ENCODE measurements around the gene MTMR3.
"Not testable (repeated sequence)": the region's sequence is repeated elsewhere in the genome, so short reads cannot be mapped to it uniquely, and the experiment has no call there.

The MTMR3 gene

DNA sequence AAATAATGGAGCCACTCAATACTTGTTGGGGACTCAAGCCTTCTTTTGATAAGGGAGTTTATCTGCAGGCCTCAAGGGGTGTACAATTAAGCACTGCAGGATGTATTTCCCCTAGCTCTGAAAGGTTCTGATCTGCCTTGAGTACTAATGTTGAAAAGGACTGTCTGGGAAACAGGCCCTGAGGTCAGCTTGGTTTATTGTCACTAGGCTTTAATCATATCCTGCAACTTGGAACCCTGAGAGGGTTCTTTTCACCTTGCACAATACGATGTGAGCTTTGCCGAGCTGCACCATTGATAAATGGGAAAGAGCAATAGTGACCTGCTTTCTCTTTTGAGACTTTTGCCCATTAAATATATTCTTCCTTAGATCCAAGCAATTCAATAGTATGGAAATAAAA lies 165.7 kb downstream of the MTMR3 start:
- Histone ChIP-seq H3K27me3 (ENCODE audit: insufficient read depth, low read length, poor library complexity) (no peaks in the 10 kb centered on the region), H3K4me1 (ENCODE audit: control insufficient read depth, low read depth, low read length) (no peaks in the 10 kb centered on the region), H3K4ac (ENCODE audit: low read depth, low read length) (no peak overlapping the region), H4K8ac (ENCODE audit: low read depth, low read length) (no peak overlapping the region), H3K79me2 (ENCODE audit: control insufficient read depth, insufficient read depth, low read length) (no peaks in the 10 kb centered on the region), H2BK120ac (ENCODE audit: low read depth, low read length) (no peak overlapping the region), H2BK15ac (replicated peaks; ENCODE audit: low read depth) (no peak overlapping the region), H3K36me3 (ENCODE audit: control insufficient read depth, insufficient read depth, low read length) (no peaks in the 10 kb centered on the region), H3K79me1 (ENCODE audit: low read length) (no peaks in the 10 kb centered on the region), H2BK5ac (ENCODE audit: low read length) (no peak overlapping the region), H3K9ac (ENCODE audit: low read length) (no peak overlapping the region), H3K23ac (ENCODE audit: low read length) (no peak overlapping the region), H3K56ac (ENCODE audit: low read length) (no peak overlapping the region), H2AK5ac (ENCODE audit: low read length) (no peak overlapping the region), H3K27ac (ENCODE audit: low read depth, low read length) (no peak overlapping the region), H3K4me2 (ENCODE audit: low read length) (no peak overlapping the region), H3K4me3 (ENCODE audit: low read length) (no peak overlapping the region), H3K18ac (ENCODE audit: low read length) (no peak overlapping the region), H4K5ac (ENCODE audit: low read length) (no peak overlapping the region)
- no peak for DNase-seq
- no CpG with 5 or more reads among the region's 2 CpGs for WGBS (ENCODE audit: extremely low coverage, insufficient coverage, low lambda C conversion rate)

DNA sequence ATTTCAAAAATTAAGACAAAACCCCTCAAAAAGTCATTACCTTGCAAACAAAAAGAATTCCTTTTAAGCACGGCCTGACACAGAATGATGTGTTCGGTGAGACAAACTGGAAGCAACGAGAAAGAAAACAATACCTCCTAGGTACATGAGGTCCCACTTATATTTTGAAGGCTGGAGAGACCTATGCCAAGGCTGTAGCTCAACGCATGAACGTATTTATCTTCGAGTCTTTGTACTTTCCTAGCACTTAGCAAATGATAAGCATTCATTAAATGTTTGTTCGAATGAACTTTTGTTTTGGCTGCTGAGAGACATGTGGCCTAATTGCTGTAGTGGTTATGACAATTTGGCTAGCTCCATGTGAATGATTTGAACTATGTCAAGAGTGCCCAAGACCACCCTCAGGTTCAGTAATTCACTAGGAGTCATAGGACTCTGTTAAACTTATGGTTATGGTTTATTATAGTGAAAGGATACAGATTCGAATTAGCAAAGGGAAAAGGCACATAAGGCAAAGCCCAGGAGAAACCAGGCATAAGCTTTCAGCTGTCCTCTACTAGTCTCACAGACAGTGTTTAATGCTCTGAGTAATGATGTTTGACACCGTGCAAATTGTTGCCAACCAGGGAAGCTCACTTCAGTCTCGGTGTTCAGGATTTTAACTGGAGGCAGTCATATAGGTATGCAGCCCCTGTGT lies 171.2 kb downstream of the MTMR3 start:
- Histone ChIP-seq H3K79me1 (ENCODE audit: low read length) (no peaks in the 10 kb centered on the region), H3K4me3 (ENCODE audit: low read length) (no peak overlapping the region), H3K56ac (ENCODE audit: low read length) (no peak overlapping the region), H3K4ac (ENCODE audit: low read depth, low read length) (no peak overlapping the region), H4K5ac (ENCODE audit: low read length) (no peak overlapping the region), H3K79me2 (ENCODE audit: control insufficient read depth, insufficient read depth, low read length) (no peaks in the 10 kb centered on the region), H3K18ac (ENCODE audit: low read length) (no peak overlapping the region), H4K8ac (ENCODE audit: low read depth, low read length) (no peak overlapping the region), H3K27me3 (ENCODE audit: insufficient read depth, low read length, poor library complexity) (no peaks in the 10 kb centered on the region), H3K4me1 (ENCODE audit: control insufficient read depth, low read depth, low read length) (no peaks in the 10 kb centered on the region), H2BK120ac (ENCODE audit: low read depth, low read length) (no peak overlapping the region), H3K23ac (ENCODE audit: low read length) (no peak overlapping the region), H2BK15ac (replicated peaks; ENCODE audit: low read depth) (no peak overlapping the region), H2AK5ac (ENCODE audit: low read length) (no peak overlapping the region), H3K9ac (ENCODE audit: low read length) (no peak overlapping the region), H3K36me3 (ENCODE audit: control insufficient read depth, insufficient read depth, low read length) (no peaks in the 10 kb centered on the region), H3K27ac (ENCODE audit: low read depth, low read length) (no peak overlapping the region), H2BK5ac (ENCODE audit: low read length) (no peak overlapping the region), H3K4me2 (ENCODE audit: low read length) (no peak overlapping the region)
- WGBS (ENCODE audit: extremely low coverage, insufficient coverage, low lambda C conversion rate) = no CpG with 5 or more reads among the region's 10 CpGs
- DNase-seq = no peak

DNA sequence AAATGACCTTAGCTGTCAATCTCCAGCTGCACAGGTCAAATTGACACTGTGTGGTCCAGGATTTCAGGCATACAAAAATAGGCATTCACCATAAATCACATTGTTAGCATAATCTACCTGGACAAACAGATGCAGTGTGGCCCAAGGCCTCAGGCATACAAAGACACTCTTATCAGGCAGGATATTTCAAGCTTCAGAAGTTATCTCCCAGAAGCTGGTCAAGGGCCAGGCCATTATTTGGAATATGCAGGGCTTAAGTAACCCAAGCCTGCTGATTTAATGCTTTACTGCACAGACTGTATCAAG lies 171.7 kb downstream of the MTMR3 start:
- no peak overlapping the region for H2AK5ac ChIP-seq (ENCODE audit: low read length)

DNA sequence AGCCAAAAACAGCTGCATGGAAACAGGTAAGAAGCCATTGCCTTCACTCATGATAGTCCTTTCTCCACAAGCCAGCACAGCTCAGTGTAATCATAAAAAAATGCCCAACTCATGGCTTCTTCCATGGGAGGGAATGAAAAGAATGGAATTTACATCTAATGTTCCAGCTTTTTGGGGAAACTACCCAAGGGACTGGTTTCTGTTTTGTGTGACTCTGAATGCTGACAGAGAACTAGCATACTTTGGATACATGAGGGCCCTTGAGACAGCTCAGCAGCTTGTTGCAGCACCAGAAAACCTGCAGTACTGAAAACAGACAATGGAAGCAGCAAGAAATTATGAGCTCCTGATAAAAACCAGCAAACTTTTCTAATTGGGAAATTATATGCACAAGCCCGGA lies 173.0 kb downstream of the MTMR3 start:
- Histone ChIP-seq H3K4me1 (ENCODE audit: control insufficient read depth, low read depth, low read length) (no peaks in the 10 kb centered on the region), H3K79me1 (ENCODE audit: low read length) (no peaks in the 10 kb centered on the region), H3K23ac (ENCODE audit: low read length) (no peak overlapping the region), H3K4ac (ENCODE audit: low read depth, low read length) (no peak overlapping the region), H4K8ac (ENCODE audit: low read depth, low read length) (no peak overlapping the region), H2BK5ac (ENCODE audit: low read length) (no peak overlapping the region), H4K5ac (ENCODE audit: low read length) (no peak overlapping the region), H3K27me3 (ENCODE audit: insufficient read depth, low read length, poor library complexity) (no peaks in the 10 kb centered on the region), H2BK15ac (replicated peaks; ENCODE audit: low read depth) (no peak overlapping the region), H3K79me2 (ENCODE audit: control insufficient read depth, insufficient read depth, low read length) (no peaks in the 10 kb centered on the region), H3K56ac (ENCODE audit: low read length) (no peak overlapping the region), H3K4me3 (ENCODE audit: low read length) (no peak overlapping the region), H2BK120ac (ENCODE audit: low read depth, low read length) (no peak overlapping the region), H3K18ac (ENCODE audit: low read length) (no peak overlapping the region), H3K36me3 (ENCODE audit: control insufficient read depth, insufficient read depth, low read length) (no peaks in the 10 kb centered on the region), H3K27ac (ENCODE audit: low read depth, low read length) (no peak overlapping the region), H3K9ac (ENCODE audit: low read length) (no peak overlapping the region), H3K4me2 (ENCODE audit: low read length) (no peak overlapping the region), H2AK5ac (ENCODE audit: low read length) (no peak overlapping the region)
- DNase-seq = no peak
- no CpG with 5 or more reads among the region's 1 CpG for WGBS (ENCODE audit: extremely low coverage, insufficient coverage, low lambda C conversion rate)

More for the DNA sequence above, 171.7 kb downstream of the MTMR3 start:
- Histone ChIP-seq H3K4me2 (ENCODE audit: low read length) (no peak overlapping the region), H3K18ac (ENCODE audit: low read length) (no peak overlapping the region), H3K27me3 (ENCODE audit: insufficient read depth, low read length, poor library complexity) (no peaks in the 10 kb centered on the region), H3K27ac (ENCODE audit: low read depth, low read length) (no peak overlapping the region), H3K9ac (ENCODE audit: low read length) (no peak overlapping the region), H3K4me1 (ENCODE audit: control insufficient read depth, low read depth, low read length) (no peaks in the 10 kb centered on the region), H3K4ac (ENCODE audit: low read depth, low read length) (no peak overlapping the region), H2BK120ac (ENCODE audit: low read depth, low read length) (no peak overlapping the region), H2BK5ac (ENCODE audit: low read length) (no peak overlapping the region), H3K79me1 (ENCODE audit: low read length) (no peaks in the 10 kb centered on the region), H2BK15ac (replicated peaks; ENCODE audit: low read depth) (no peak overlapping the region), H3K23ac (ENCODE audit: low read length) (no peak overlapping the region), H4K8ac (ENCODE audit: low read depth, low read length) (no peak overlapping the region), H4K5ac (ENCODE audit: low read length) (no peak overlapping the region), H3K79me2 (ENCODE audit: control insufficient read depth, insufficient read depth, low read length) (no peaks in the 10 kb centered on the region), H3K4me3 (ENCODE audit: low read length) (no peak overlapping the region), H3K36me3 (ENCODE audit: control insufficient read depth, insufficient read depth, low read length) (no peaks in the 10 kb centered on the region), H3K56ac (ENCODE audit: low read length) (no peak overlapping the region)
- no peak for DNase-seq

DNA sequence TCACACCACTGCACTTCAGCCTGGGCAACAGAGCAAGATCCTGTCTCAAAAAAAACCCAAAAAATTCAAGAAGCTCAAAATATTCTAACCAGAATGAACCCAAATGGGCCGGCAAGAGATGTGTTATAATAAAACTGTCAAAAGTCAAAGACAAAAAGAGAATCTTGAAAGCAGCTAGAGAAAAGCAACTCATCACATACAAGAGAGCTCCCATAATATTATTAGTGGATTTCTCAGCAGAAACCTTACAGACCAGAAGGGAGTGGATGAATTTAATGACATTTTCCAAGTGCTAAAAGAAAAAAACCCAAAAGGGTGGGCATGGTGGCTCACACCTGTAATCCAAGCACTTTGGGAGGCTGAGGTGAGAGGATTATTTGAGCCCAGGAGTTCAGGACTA lies 174.4 kb downstream of the MTMR3 start:
- Histone ChIP-seq H3K4me1 (ENCODE audit: control insufficient read depth, low read depth, low read length) (no peaks in the 10 kb centered on the region), H3K4ac (ENCODE audit: low read depth, low read length) (no peak overlapping the region), H2BK120ac (ENCODE audit: low read depth, low read length) (no peak overlapping the region), H3K9ac (ENCODE audit: low read length) (no peak overlapping the region), H3K18ac (ENCODE audit: low read length) (no peak overlapping the region), H3K4me3 (ENCODE audit: low read length) (no peak overlapping the region), H3K27ac (ENCODE audit: low read depth, low read length) (no peak overlapping the region), H3K23ac (ENCODE audit: low read length) (no peak overlapping the region), H3K36me3 (ENCODE audit: control insufficient read depth, insufficient read depth, low read length) (no peaks in the 10 kb centered on the region), H2BK15ac (replicated peaks; ENCODE audit: low read depth) (no peak overlapping the region), H3K79me2 (ENCODE audit: control insufficient read depth, insufficient read depth, low read length) (no peaks in the 10 kb centered on the region), H4K5ac (ENCODE audit: low read length) (no peak overlapping the region), H3K56ac (ENCODE audit: low read length) (no peak overlapping the region), H2BK5ac (ENCODE audit: low read length) (no peak overlapping the region), H4K8ac (ENCODE audit: low read depth, low read length) (no peak overlapping the region), H3K4me2 (ENCODE audit: low read length) (no peak overlapping the region), H3K79me1 (ENCODE audit: low read length) (no peaks in the 10 kb centered on the region), H2AK5ac (ENCODE audit: low read length) (no peak overlapping the region), H3K27me3 (ENCODE audit: insufficient read depth, low read length, poor library complexity) (no peaks in the 10 kb centered on the region)
- WGBS (ENCODE audit: extremely low coverage, insufficient coverage, low lambda C conversion rate) = no CpG with 5 or more reads among the region's 1 CpG
- no peak for DNase-seq

DNA sequence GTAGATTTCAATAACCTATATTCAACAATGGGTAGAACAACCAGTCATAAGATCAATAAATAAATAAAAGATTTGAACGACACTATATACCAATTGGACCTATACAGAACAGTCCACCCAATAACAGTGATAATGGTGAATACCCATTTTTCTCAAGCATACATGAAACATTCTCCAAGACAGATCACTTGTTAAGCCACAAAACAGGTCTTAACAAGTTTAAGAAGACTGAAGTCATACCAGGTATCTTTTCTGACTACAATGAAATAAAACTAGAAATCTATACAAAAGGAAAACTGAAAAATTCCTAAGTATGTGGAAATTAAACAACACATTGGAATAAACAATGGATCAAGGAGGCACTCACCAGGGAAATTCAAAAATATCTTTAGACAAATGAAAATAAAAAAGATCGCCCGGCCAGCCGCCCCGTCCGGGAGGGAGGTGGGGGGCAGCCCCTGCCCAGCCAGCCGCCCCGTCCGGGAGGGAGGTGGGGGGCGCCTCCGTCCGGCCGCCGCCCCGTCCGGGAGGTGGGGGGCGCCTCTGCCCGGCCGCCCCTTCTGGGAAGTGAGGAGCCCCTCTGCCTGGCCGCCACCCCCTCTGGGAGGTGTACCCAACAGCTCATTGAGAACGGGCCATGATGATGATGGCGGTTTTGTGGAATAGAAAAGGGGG lies 176.5 kb downstream of the MTMR3 start:
- H3K4ac ChIP-seq (ENCODE audit: low read depth, low read length); H3K18ac ChIP-seq (ENCODE audit: low read length); H2AK5ac ChIP-seq (ENCODE audit: low read length); H3K36me3 ChIP-seq (ENCODE audit: control insufficient read depth, insufficient read depth, low read length); H3K56ac ChIP-seq (ENCODE audit: low read length); H2BK15ac ChIP-seq (replicated peaks; ENCODE audit: low read depth); H2BK120ac ChIP-seq (ENCODE audit: low read depth, low read length); H4K8ac ChIP-seq (ENCODE audit: low read depth, low read length); H3K4me2 ChIP-seq (ENCODE audit: low read length); H3K23ac ChIP-seq (ENCODE audit: low read length); H3K27me3 ChIP-seq (ENCODE audit: insufficient read depth, low read length, poor library complexity); H4K5ac ChIP-seq (ENCODE audit: low read length); H3K79me1 ChIP-seq (ENCODE audit: low read length); H3K9ac ChIP-seq (ENCODE audit: low read length); H3K4me1 ChIP-seq (ENCODE audit: control insufficient read depth, low read depth, low read length); H3K4me3 ChIP-seq (ENCODE audit: low read length); H3K79me2 ChIP-seq (ENCODE audit: control insufficient read depth, insufficient read depth, low read length); DNase-seq; H3K27ac ChIP-seq (ENCODE audit: low read depth, low read length); H2BK5ac ChIP-seq (ENCODE audit: low read length): not testable (repeated sequence)
- no CpG with 5 or more reads among the region's 22 CpGs for WGBS (ENCODE audit: extremely low coverage, insufficient coverage, low lambda C conversion rate)
